K562 (cell line): ENCODE results near the gene PCARE.
"Not testable (repeated sequence)": the region's sequence is repeated elsewhere in the genome, so short reads cannot be mapped to it uniquely, and the experiment has no call there.

Experiments
- ATF1 ChIP-seq, 2 experiments: fragments of 450-650 bp in 1 of 2; IDR thresholded peaks; 2 replicates each; pipeline ENCODE4 v1.6.1; 2016; ENCODE audit warnings: missing compliant biosample characterization in 1 of 2, missing genetic modification characterization in 1 of 2
- CEBPB ChIP-seq: fragments of 450-650 bp; IDR thresholded peaks from 2 replicates; pipeline ENCODE4 v1.6.1; 2016; ENCODE audit warnings: missing genetic modification characterization, missing compliant biosample characterization
- CTCF ChIP-seq, 3 experiments: IDR thresholded peaks in 2 of 3; conservative IDR thresholded peaks in 1 of 3; 2 replicates each; pipeline ENCODE4 v1.5.1; 2011 to 2012; ENCODE audit warnings: low read length in 3 of 3, mild to moderate bottlenecking in 3 of 3, control low read depth in 2 of 3, improper control_type of control experiment in 1 of 3, inconsistent platforms in 1 of 3, low read depth in 1 of 3, mixed read lengths in 1 of 3, moderate library complexity in 1 of 3; ENCODE audit not compliant: insufficient read depth in 2 of 3

- not testable (repeated sequence) for TF ChIP-seq CEBPB (tag); CTCF (IDR thresholded peaks at IDR 0.05 in 2 of 3, conservative IDR thresholded peaks at IDR 0.05 in 1 of 3; ENCODE audit: insufficient read depth in 2 of 3, low read depth in 1 of 3, low read length in 3 of 3); ATF1 (CRISPR knock-in tag; IDR thresholded peaks at IDR 0.05); ATF1 (tag; IDR thresholded peaks at IDR 0.05)
Observed at GRCh38 chr2:29090311-29090710, 16.0 kb upstream of the PCARE start.
